ENCODE results near the gene CCS.
"Not testable (repeated sequence)": the region's sequence is repeated elsewhere in the genome, so short reads cannot be mapped to it uniquely, and the experiment has no call there.

The CCS gene

GRCh38 chr11:66631883-66632282, 38.9 kb downstream of the CCS start:
- DNase-seq, result no peak

- no peak for DNase-seq
These were observed 40.0 kb downstream of the CCS start for GRCh38 chr11:66632952-66633351.

DNA sequence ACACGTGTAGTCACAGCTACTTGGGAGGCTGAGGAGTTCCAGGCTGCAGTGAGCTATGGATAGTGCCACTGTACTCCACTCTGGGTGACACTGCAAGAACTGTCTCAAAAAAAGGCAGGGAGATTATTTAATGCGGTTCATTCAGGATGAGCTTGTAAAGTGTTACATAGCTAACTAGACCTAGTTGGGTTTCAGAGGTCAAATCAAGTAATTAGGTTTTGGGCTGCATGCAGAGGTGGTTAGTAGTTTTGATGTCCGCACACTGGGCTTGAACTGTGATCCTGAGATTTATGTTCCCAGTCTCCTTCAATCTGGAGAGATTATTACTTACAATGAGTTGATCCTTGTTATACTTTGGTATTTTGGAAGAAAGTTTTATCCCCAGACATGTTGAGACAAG, 43.4 kb downstream of the CCS start:
- no peak for DNase-seq

- no peak for DNase-seq
These were observed 44.7 kb downstream of the CCS start for GRCh38 chr11:66637557-66638176.

DNA sequence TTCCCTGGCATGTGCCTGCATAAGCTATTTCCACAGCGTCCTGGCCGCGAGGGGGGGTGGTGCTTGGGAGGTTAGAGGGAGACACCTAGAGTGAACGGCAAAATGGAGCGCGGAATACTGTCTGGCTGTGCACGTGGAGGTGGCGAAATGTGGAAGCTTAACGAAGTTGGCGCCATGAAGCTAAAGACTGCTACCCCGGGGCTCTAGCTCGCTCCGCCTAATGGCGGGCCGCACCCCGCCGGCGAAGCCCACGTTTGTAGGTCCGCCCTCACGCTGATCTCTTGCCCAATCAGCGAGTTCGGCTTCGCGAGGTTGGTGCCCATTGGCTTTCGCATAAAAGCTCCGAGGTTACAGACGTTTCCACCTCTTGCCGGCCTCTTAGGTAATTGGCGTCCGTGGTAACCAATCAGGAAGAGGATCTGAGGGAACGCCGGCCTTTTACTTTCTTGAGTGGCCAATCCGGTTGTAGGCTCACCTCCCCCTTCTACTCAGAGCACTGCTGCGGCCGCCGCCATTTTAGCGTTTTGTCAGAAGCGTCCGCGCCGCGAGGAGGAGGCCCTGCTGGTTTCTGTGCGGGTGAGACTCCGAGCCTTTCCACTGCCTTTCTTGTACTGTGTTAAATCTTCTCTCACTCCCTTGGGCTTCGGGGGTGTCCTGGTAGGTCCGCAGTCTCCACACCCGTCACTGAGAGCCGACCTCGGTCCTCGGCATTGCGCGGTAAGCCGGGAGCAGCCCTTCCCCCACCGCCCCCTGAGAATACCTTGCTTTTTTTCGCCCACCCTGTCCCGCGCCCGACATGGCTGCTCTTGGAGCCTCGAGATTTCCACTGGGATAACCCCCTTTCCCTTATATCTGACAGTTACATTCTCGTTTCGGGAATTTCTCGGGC, 45.4 kb downstream of the CCS start, which contains the start of gene RBM4:
Gene RBM4, plus strand, starts transcription at position 527 of the 889 bp plus-strand sequence. CDS start 1,009 bp downstream, outside the sequence.
- DNase-seq, result peak; percentile 98

DNA sequence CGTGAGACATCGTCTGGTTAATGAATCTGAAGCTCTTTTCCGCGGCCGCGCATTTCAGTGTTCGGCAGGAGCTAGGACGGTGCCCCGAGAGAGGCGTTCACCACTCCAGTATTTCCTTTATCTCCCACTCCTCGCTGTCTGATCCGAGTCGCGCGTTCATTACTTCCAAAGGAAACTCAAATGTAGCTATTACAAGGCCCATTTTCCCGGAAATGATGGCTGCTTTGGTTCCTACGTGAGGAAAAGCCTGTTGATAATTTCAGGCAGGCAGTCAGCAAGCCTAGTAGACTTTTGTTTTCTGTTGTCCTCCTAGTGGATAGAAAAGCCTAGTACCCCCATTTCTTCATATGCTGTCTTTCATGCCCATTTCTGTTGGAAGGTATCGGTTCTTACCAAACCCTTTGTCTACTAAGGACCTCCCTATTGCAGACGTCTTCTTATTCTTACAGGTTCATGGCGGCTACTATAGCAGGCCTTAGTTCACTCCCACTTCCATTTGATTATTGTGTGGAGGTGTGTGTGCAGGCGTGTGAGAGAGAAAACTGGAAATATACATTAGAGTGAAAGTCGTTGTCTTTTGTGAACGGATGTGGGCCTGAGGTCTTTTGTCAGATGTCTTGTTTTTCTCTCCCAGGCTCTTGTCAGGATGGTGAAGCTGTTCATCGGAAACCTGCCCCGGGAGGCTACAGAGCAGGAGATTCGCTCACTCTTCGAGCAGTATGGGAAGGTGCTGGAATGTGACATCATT, 46.3 kb downstream of the CCS start:
- peak; percentile 27 for DNase-seq

DNA sequence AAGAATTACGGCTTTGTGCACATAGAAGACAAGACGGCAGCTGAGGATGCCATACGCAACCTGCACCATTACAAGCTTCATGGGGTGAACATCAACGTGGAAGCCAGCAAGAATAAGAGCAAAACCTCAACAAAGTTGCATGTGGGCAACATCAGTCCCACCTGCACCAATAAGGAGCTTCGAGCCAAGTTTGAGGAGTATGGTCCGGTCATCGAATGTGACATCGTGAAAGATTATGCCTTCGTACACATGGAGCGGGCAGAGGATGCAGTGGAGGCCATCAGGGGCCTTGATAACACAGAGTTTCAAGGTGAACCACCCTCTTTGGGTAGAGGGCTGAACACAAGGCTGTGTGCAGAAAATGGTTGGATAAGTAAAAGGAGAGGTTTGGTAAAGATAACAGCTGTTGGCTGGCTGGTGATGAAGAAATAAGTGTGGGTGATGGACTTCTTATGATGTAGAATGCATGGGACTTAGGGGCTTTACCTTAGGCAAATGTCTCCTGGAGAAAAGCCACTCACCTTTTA, 46.9 kb downstream of the CCS start:
- DNase-seq, result not testable (repeated sequence)

DNA sequence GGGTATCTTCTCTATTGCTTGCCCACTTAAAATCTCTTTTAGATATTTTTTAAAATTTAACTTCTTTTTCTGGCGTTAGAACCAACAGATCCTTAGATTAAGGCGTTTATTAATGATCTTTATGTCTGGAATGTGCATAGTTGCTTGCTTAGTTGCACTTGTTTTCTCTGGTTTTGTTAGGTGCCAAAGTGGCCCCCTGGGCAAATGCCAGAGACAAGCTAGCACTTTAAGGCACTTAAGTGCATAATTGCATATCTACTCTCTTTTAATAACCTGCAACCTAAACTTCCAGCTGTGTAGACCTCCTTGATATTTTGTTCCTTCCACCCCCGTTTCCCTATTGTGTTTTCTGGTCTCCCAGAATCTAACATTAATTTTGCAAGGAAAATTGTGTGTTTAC, 48.8 kb downstream of the CCS start:
- no peak for DNase-seq

GRCh38 chr11:66643745-66644437, 50.9 kb downstream of the CCS start:
- DNase-seq, result no peak

DNA sequence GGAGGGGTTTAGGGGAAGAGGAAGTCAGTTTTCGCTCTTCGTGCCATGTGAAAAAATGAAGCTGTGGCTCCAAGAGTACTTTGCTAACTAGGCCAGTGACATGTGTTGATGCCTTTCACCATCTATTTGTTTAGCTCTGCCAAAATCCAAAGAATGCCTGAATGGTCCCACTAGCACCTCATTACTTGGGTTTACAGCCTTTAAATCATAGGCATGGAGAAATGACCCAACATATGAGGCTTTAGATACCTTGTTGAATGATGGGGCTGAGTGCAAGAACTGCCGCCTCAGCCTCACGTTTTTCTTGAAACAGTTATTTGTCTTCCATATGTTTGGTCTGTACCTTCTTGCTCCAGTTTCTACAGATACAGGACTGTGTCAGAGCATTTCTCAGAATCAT, 53.8 kb downstream of the CCS start:
- no peak for DNase-seq

DNA sequence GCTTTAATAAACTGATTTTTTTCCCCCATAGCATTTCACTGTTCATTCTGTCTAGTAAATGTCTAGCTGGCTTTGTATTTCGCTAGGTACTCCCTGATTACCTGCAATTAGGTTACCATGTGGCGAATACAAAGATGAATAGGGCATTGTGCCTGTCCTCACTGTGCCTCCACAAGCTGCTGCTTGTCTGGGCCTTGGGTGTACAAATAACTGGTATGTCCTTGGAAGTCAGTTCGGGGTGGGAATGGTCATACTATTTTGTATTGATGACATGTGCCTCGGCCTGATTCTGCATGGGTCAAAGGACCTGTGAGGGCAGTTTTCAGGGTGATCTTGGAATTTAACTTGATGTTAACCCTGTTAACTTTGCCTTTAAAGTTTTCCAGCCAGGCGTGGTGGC, 56.9 kb downstream of the CCS start:
- no peak for DNase-seq

- DNase-seq, result no peak
These were observed 58.0 kb downstream of the CCS start for GRCh38 chr11:66651016-66651415.

DNA sequence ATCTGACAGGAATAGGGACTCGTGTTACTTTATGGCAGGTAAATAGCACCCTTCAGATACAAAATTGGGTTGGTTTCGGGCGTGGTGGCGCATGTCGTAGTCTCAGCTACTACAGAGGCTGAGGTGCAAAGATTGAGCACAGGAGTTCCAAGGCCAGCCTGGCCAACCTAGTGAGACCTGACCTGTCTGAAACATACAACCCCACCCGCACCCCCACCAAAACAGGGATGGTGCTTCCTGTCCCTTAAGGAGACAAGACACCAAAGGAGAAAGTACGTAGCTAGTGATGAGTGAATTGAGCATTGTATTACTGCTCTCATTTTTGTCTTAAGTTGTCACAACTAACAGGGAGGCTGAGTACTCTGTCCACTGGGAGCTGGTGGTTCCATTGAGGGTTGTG, 59.7 kb downstream of the CCS start:
- DNase-seq, result no peak

DNA sequence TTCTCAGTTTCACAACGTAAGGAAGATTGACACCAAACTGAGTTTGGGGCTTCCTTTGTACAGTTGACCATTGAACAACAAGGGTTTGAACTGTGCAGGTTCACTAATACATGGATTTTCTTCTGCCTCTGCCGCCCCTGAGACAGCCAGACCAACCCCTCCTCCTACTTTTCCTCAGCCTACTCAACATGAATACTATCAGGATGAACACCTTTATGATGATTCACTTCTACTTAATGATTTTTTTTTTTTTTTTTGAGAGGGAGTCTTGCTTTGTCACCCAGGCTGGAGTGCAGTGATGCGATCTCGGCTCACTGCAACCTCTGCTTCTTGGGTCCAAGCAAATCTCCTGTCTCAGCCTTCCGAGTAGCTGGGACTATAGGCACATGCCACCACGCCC, 60.1 kb downstream of the CCS start:
- DNase-seq, result no peak
